SW 1271 (cell line): ENCODE results near the gene CELF5.

ENCODE experiments used
- DNase-seq, 2 experiments: peaks; one replicate each; lab custom pipeline; 2025; lab: John Stamatoyannopoulos, UW

The CELF5 gene

GRCh38 chr19:3344608-3345598, 120.4 kb downstream of the CELF5 start:
- no peak for DNase-seq

GRCh38 chr19:3345850-3346460, 121.5 kb downstream of the CELF5 start:
- no peak for DNase-seq
